Vagina (tissue), 2 donors: ENCODE measurements around the gene CATSPERB.

Source experiments
- POLR2A ChIP-seq, 2 donors: fragments of 450-650 bp; IDR thresholded peaks; one replicate each; pipeline ENCODE4 v1.6.1; 2017; ENCODE audit warnings: antibody characterized with exemption in 2 of 2, mild to moderate bottlenecking in 2 of 2, moderate library complexity in 2 of 2
- TF ChIP-seq, protein P1 (sequence below), 3 experiments: fragments of 450-650 bp in 2 of 3; fragments of 200-600 bp in 1 of 3; sonication (generic) in 1 of 3; IDR thresholded peaks; one replicate each; pipeline ENCODE4 v1.5.1; 2017 to 2019; ENCODE audit warnings: antibody characterized with exemption in 3 of 3, mild to moderate bottlenecking in 2 of 3, moderate library complexity in 2 of 3

DNA sequence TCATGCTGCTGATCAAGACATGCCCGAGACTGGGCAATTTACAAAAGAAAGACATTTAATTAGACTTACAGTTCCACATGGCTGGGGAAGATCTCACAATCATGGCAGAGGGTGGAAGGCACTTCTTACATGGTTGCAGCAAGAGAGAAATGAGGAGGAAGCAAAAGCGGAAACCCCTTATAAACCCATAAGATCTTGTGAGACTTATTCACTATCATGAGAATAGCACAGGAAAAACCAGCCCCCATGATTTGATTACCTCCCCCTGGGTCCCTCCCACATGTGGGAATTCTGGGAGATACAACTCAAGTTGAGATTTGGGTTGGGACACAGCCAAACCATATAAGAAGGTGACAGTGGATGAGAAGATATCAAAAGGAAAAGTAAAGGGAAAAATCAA is 78.4 kb downstream of the CATSPERB start:
- no peak for TF ChIP-seq POLR2A (IDR thresholded peaks at IDR 0.05)
- TF ChIP-seq, protein P1, sequence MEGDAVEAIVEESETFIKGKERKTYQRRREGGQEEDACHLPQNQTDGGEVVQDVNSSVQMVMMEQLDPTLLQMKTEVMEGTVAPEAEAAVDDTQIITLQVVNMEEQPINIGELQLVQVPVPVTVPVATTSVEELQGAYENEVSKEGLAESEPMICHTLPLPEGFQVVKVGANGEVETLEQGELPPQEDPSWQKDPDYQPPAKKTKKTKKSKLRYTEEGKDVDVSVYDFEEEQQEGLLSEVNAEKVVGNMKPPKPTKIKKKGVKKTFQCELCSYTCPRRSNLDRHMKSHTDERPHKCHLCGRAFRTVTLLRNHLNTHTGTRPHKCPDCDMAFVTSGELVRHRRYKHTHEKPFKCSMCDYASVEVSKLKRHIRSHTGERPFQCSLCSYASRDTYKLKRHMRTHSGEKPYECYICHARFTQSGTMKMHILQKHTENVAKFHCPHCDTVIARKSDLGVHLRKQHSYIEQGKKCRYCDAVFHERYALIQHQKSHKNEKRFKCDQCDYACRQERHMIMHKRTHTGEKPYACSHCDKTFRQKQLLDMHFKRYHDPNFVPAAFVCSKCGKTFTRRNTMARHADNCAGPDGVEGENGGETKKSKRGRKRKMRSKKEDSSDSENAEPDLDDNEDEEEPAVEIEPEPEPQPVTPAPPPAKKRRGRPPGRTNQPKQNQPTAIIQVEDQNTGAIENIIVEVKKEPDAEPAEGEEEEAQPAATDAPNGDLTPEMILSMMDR (IDR thresholded peaks at IDR 0.05): no peak
